GM23248 (cell line): Measurements from ENCODE around the gene CD248.

Experiments used
- EZH2 ChIP-seq: fragments of 200-600 bp; sonication (generic); IDR thresholded peaks from 2 replicates; pipeline ENCODE4 v1.6.1; 2018; ENCODE audit warnings: antibody characterized with exemption, mild to moderate bottlenecking; ENCODE audit not compliant: insufficient read depth, poor library complexity, severe bottlenecking
- EZH2phosphoT487 ChIP-seq: fragments of 200-600 bp; sonication (generic); IDR thresholded peaks from 2 replicates; pipeline ENCODE4 v1.6.1; 2018; ENCODE audit warnings: antibody characterized with exemption, moderate library complexity, mild to moderate bottlenecking, low read depth; ENCODE audit not compliant: insufficient read depth

GRCh38 chr11:66336234-66337102, 19.6 kb upstream of the CD248 start, which contains the start of gene RIN1:
- TF ChIP-seq EZH2phosphoT487 (0 out of 2 replicates have a peak, but pooled peaks have one; percentile 29), EZH2 (no peak)
